ENCODE data around the gene GOT2. TPM values are rescaled to one million over a fixed set of nuclear protein-coding genes. Genes with fewer than 3 reads are reported as not detected.

GOT2 gene
- total RNA-seq, 2 donors from 2014 or later, result 81.8 to 87.7 TPM

DNA sequence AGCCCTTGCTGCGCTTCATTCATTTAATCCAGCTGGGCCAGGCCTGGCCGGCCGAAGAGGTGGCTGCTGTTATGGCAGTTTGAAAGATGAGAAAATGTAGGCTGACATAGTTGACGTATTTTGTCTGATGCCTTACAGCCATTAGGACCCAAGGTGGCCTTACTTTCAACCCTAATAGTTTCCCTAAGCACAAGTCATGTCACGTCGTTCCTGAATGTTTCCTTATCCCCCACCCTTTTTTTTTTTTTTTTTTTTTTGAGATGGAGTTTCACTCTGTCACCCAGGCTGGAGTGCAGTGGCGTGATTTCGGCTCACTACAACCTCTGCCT, 307 bp upstream of the GOT2 start:
- Mint-ChIP-seq H3K4me3 (peak overlapping the region; percentile 99 to 100), H3K4me1 (ENCODE audit: low read depth) (peaks cover 37% of the 10 kb centered on the region), H3K27ac (peak overlapping the region; percentile 86), H3K36me3 (ENCODE audit: insufficient read depth in 2 of 2) (peaks cover 4 to 7% of the 10 kb centered on the region in 2 donors), H3K27me3 (ENCODE audit: low read depth) (no peaks in the 10 kb centered on the region), H3K9me3 (no peaks in the 10 kb centered on the region)
- ATAC-seq (replicated peaks in 1 of 2), result no peak
- no peak for DNase-seq

DNA sequence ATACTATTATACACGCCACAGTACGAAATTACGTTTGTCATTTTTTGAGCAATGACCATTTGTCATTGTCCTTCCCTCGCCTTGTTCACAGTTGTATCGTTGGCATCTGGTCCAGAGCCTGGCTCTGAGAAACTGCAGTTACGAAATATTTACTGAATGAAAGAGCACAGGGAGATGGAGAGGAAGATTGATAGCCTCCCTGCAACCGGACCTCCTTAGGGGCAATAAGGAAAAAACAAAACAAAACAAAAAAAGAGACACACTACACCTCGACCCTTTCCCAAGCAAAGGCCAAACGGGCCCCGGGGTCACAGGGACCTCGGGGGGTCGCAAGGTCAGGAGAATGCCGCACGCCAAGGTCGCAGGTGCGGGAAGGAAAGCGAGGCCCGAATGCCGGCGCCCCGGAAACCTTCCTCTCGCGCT, 857 bp downstream of the GOT2 start:
- ATAC-seq (replicated peaks in 1 of 2) (no peak), DNase-seq (peak in 1 of 2 donors; percentile 2)
- H3K36me3 Mint-ChIP-seq (ENCODE audit: insufficient read depth in 2 of 2), result peaks cover 4 to 7% of the 10 kb centered on the region in 2 donors
- H3K4me1 Mint-ChIP-seq (ENCODE audit: low read depth), result peaks cover 44% of the 10 kb centered on the region
- peak overlapping the region; percentile 94 for H3K27ac Mint-ChIP-seq
- H3K4me3 Mint-ChIP-seq, result peak overlapping the region; percentile 99 to 100
- H3K9me3 Mint-ChIP-seq, result no peaks in the 10 kb centered on the region
- no peaks in the 10 kb centered on the region for H3K27me3 Mint-ChIP-seq (ENCODE audit: low read depth)

DNA sequence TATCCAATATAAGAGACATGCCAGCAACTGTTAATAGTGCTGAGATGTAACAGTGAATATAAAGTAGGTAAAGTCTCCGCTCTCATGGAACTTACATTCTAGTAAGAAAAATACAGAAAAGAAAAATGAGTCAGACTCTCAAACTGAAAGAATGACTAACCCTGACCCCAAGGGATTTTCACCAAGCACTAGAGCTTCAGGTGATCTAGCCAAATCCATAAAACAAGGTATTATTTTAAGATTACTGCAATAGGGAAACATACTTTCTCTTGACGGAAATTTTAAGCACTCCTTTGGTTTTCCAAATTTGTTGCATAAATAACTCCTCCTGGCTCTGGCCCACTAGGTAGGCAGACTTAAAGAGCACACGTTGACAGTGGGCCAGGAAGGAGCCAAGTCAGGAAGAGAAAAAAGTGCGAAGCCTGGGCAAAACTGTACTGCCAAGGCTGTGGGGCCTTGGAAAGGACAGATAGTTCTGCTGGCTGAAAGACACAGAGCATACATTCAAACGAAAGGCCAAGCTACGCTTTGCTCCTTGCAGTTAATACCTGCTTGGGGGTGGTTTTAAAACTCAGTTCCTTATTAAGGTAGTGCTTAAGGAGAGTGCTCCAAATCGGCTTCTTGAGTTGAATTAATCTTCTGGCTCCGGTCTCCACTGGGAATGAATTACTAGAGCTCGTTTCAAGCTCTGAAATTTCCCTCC, 1.4 kb downstream of the GOT2 start:
- Mint-ChIP-seq H3K9me3 (no peaks in the 10 kb centered on the region), H3K27ac (peak overlapping the region; percentile 94), H3K27me3 (ENCODE audit: low read depth) (no peaks in the 10 kb centered on the region), H3K36me3 (ENCODE audit: insufficient read depth in 2 of 2) (peaks cover 4 to 7% of the 10 kb centered on the region in 2 donors), H3K4me3 (peak overlapping the region; percentile 99 to 100), H3K4me1 (ENCODE audit: low read depth) (peaks cover 44% of the 10 kb centered on the region)
- ATAC-seq (replicated peaks in 1 of 2) (peak; percentile 59 to 72), DNase-seq (peak; percentile 7 to 17)

DNA sequence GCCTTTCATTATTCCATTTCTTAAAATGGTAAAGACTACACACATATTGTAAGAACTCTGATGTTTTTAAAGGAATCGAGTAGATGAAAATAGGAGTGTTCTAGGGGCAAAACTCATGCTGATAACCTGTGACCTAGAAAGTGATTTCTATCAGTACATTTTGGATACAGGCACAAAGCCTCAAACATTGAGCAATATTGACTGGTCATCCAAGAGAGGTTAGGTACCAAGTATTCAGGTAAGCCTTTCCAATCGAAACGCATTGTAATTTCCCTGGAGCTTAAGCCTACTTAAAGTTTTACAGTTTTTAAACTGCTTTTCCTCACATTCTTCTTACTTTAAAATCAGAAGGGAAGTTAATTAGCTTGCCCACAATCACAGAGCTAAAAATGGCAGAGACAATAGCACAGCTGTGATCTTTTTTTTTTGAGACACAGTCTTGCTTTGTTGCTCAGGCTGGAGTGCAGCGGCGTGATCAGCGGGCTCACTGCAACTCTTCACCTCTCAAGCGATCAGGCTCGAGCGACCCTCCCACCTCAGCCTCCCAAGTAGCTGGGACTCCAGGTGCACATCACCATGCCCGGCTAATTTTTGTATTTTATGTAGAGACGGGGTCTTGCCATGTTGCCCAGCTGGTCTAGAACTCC, 3.3 kb downstream of the GOT2 start:
- H3K4me1 Mint-ChIP-seq (ENCODE audit: low read depth), result peaks cover 44% of the 10 kb centered on the region
- no peaks in the 10 kb centered on the region for H3K9me3 Mint-ChIP-seq
- H3K27ac Mint-ChIP-seq, result no peak overlapping the region
- ATAC-seq (replicated peaks in 1 of 2), result no peak
- H3K4me3 Mint-ChIP-seq, result peak overlapping the region in 1 of 2 donors; percentile 36
- no peaks in the 10 kb centered on the region for H3K27me3 Mint-ChIP-seq (ENCODE audit: low read depth)
- peaks cover 4 to 7% of the 10 kb centered on the region in 2 donors for H3K36me3 Mint-ChIP-seq (ENCODE audit: insufficient read depth in 2 of 2)
- no peak for DNase-seq

DNA sequence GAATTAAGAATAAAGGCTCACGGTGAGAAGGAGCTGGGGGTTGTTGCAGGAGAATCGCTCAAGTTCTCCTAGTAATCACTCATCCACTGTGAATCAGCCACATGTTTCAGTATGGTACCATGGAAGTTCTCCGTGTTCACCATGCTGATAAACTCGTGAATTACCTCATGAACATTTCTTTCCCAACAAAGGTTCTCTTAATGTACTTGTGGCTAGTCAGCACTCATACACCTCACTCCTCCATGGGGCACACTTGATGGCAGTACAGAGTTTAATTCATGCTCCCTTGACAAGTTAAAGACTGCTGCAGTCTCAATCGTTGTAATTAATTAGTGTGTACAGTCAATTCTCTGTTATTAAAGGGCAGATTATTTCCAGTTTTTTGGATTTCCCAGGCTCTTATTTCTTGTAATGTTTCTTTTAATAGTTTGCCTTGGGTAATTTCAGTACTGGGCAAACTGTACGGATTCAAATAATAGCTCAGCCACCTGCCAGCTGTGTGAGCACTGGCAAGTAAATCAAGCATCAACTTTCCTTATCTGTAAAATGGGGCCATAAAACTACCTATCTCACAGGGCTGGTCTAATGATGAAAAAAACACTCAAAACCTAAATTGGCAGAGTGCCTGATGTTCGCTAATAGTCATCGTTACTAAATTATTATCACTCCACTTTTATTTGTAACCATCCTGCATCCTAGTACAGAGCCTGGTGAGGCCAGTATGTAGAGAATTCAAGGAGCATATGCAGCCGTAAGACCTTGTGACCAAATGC, 6.1 kb downstream of the GOT2 start:
- Mint-ChIP-seq H3K27ac (no peak overlapping the region), H3K4me1 (ENCODE audit: low read depth) (peaks cover 33% of the 10 kb centered on the region), H3K9me3 (no peaks in the 10 kb centered on the region), H3K36me3 (ENCODE audit: insufficient read depth in 2 of 2) (peaks cover 2 to 6% of the 10 kb centered on the region in 2 donors), H3K27me3 (ENCODE audit: low read depth) (no peaks in the 10 kb centered on the region), H3K4me3 (no peak overlapping the region)
- ATAC-seq (replicated peaks in 1 of 2) (no peak), DNase-seq (no peak)

DNA sequence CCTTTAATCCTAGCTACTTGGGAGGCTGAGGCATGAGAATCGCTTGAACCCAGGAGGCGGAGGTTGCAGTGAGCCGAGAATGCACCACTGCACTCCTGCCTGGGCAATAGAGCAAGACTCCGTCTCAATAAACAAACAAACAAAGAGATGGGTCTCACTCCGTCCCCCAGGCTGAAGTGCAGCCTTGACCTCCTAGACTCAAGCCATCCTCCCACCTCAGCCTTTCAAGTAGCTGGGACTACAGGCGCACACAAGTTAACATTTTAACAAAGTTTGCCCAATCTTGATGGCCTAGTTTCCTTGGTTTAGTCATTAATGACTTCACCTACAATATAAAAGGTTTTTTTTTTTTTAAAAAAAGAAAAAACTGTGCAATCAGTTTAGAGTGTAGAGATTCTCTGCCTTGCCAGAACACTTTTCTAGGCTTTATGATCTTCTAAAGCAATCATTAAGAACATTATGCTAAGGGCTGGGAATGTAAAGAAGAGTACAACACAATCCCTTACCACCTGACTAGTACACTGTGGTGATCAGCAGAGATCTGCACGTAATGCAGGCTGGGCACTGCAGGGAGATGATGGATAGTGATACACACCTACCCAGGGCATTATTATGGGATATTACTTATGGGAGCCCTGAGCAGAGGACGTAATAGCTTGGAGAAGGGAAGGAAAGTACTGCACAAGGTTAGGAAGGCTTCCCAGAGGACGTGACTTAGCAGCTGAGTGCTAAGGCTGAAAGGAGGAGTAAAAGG, 6.9 kb downstream of the GOT2 start:
- DNase-seq (no peak), ATAC-seq (replicated peaks in 1 of 2) (no peak)
- Mint-ChIP-seq H3K4me3 (no peak overlapping the region), H3K4me1 (ENCODE audit: low read depth) (peaks cover 26% of the 10 kb centered on the region), H3K36me3 (ENCODE audit: insufficient read depth in 2 of 2) (peaks cover 2 to 4% of the 10 kb centered on the region in 2 donors), H3K27me3 (ENCODE audit: low read depth) (no peaks in the 10 kb centered on the region), H3K27ac (no peak overlapping the region), H3K9me3 (no peaks in the 10 kb centered on the region)

DNA sequence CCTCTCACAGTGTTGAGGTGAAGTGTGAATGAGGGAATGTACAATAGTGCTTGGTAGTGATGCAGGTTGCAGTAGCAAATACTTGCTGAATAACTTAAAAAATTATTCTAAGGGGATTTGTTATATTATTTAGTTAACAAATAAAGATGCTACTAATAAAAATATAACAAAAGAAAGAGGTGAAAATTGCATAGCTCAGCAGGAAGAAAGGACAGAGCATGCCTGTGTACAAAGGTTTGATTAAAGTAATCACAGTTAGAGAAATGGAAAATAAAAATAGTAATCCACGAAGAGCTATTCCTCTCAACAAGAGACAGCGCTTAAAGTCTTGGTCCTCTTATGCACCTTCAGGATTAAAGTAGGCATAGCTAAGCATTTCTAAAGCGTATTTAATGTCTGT, 11.0 kb downstream of the GOT2 start:
- Mint-ChIP-seq H3K9me3 (no peaks in the 10 kb centered on the region), H3K4me3 (no peak overlapping the region), H3K27me3 (ENCODE audit: low read depth) (no peaks in the 10 kb centered on the region), H3K4me1 (ENCODE audit: low read depth) (no peaks in the 10 kb centered on the region), H3K36me3 (ENCODE audit: insufficient read depth in 2 of 2) (peaks cover 2 to 10% of the 10 kb centered on the region in 2 donors), H3K27ac (no peak overlapping the region)
- DNase-seq (no peak), ATAC-seq (replicated peaks in 1 of 2) (no peak)

DNA sequence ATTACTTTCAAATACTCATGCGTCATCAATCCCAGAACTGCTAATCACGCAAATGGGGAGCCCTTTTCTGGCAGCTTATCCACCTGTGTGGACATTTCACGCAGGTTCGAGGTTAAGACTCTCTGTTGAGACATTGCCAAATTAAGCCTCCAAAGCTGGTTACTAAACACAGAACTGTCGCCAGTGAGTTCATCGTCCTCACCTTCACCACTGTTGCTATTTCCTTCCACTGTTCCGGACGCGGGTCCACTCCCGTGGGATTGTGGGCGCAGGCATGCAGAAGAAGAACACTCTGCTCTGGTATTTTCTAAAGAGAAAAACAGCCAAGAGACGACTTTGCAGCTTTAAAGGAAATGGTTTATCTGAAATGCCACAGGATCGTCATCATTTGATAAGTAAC, 16.1 kb downstream of the GOT2 start:
- Mint-ChIP-seq H3K4me3 (no peak overlapping the region), H3K9me3 (no peaks in the 10 kb centered on the region), H3K27ac (no peak overlapping the region), H3K4me1 (ENCODE audit: low read depth) (no peaks in the 10 kb centered on the region), H3K27me3 (ENCODE audit: low read depth) (no peaks in the 10 kb centered on the region), H3K36me3 (ENCODE audit: insufficient read depth in 2 of 2) (peaks cover 4 to 22% of the 10 kb centered on the region in 2 donors)
- ATAC-seq (replicated peaks in 1 of 2) (no peak), DNase-seq (no peak)

DNA sequence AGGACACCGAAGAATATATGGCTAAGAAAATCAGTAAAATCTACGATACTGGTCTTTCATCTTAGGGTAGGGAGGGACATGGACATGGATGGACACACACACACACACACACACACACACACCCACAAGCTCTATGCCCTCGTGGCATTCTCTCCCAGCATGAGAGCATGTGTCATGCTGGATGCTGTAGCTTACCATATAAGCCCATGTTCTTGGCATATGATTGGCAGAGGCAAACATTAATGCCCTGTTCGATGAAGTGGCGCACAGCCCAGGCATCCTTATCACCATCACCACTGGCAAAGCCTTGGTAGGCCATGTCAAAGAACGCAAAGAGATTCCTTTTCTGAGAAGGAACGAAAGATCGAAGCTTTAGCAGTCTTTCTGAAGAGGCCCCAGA, 17.6 kb downstream of the GOT2 start:
- Mint-ChIP-seq H3K27me3 (ENCODE audit: low read depth) (no peaks in the 10 kb centered on the region), H3K9me3 (no peaks in the 10 kb centered on the region), H3K4me1 (ENCODE audit: low read depth) (no peaks in the 10 kb centered on the region), H3K36me3 (ENCODE audit: insufficient read depth in 2 of 2) (peaks cover 4 to 29% of the 10 kb centered on the region in 2 donors), H3K27ac (no peak overlapping the region), H3K4me3 (no peak overlapping the region)
- no peak for DNase-seq
- ATAC-seq (replicated peaks in 1 of 2), result no peak

DNA sequence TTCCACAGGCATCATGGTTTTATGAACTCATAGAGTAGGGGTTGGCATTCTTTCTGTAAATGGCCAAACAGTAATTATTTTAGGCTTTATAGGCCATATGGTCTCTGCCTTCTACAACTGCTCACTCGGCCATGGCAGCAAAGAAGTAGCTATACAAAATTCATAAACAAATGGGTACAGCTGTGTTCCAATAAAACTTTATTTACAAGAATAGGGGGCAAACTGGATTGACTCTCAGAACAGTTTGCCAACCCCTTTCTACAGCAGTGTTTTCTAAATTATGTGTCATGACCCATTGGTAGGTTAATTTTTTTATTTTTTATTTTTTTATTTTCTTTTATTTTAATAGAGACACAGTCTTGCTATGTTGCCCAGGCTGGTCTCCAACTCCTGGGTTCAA, 20.4 kb downstream of the GOT2 start:
- H3K4me1 Mint-ChIP-seq (ENCODE audit: low read depth), result no peaks in the 10 kb centered on the region
- no peaks in the 10 kb centered on the region for H3K9me3 Mint-ChIP-seq
- no peaks in the 10 kb centered on the region for H3K27me3 Mint-ChIP-seq (ENCODE audit: low read depth)
- DNase-seq (no peak), ATAC-seq (replicated peaks in 1 of 2) (no peak)
- H3K4me3 Mint-ChIP-seq, result no peak overlapping the region
- no peak overlapping the region for H3K27ac Mint-ChIP-seq
- peaks cover 4 to 34% of the 10 kb centered on the region in 2 donors for H3K36me3 Mint-ChIP-seq (ENCODE audit: insufficient read depth in 2 of 2)

DNA sequence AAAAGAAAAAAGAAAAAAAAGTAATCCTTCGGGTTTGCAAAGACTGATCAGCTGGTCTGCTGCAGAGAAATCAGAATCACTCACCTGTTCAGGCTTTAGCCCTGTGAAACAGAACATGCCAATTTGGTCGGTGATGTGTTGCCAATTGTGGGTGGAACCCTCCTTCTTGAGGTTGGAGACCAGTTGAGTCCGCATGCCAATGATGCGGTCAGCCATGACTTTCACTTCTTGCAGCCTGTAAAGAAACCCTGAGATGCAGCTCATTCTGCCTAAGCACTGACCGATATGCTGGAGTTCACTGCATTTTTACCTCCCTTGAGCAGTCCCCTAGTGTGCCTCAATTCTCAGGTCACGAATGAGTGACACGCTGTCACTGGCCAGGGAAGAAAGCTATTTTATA, 24.8 kb downstream of the GOT2 start:
- ATAC-seq (replicated peaks in 1 of 2) (no peak), DNase-seq (no peak)
- Mint-ChIP-seq H3K27ac (no peak overlapping the region), H3K4me3 (no peak overlapping the region), H3K4me1 (ENCODE audit: low read depth) (no peaks in the 10 kb centered on the region), H3K9me3 (no peaks in the 10 kb centered on the region), H3K36me3 (ENCODE audit: insufficient read depth in 2 of 2) (peaks cover 3 to 28% of the 10 kb centered on the region in 2 donors), H3K27me3 (ENCODE audit: low read depth) (no peaks in the 10 kb centered on the region)

DNA sequence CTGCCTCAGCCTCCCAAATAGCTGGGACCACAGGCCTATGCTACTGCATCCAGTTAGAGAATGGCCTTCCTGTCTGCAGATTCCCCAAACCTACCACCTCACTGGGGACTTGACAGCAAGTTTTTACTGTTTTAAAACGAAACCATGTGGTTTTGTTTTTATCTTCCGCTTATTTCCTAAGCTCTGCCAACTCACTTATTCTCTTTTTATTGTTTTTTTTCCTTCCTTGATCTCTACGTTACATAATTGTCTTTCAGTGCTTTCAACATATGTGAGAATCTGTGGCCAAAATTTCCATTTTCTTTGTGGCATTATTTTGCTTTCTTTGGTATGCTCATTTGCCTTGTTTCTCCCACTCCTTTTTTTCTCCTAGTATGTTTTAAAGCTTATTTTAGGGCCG, 35.0 kb downstream of the GOT2 start:
- H3K9me3 Mint-ChIP-seq, result no peaks in the 10 kb centered on the region
- no peak for DNase-seq
- ATAC-seq (replicated peaks in 1 of 2), result no peak

DNA sequence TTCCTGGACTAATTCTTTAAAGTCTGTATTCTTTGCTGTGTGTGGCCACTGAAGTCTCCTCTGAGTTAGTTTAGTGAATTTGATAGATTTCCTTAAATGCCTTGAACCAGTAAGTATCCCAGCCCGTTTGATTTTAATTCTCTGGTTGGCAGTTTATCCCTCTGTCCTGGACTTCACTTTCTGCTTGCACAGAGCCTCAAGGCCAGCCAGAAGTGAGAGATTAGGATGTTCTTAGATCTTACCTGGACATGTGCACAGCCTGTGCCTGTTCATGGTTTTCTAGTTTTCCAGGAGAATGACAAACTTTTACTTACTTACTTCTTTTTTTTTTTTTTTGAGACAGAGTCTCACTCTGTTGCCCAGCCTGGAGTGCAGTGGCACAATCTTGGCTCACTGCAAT, 38.7 kb downstream of the GOT2 start:
- Mint-ChIP-seq H3K4me1 (ENCODE audit: low read depth) (no peaks in the 10 kb centered on the region), H3K36me3 (ENCODE audit: insufficient read depth in 2 of 2) (peaks cover 0 to 4% of the 10 kb centered on the region in 2 donors), H3K27ac (no peak overlapping the region), H3K27me3 (ENCODE audit: low read depth) (no peaks in the 10 kb centered on the region), H3K9me3 (peaks cover 0 to 3% of the 10 kb centered on the region in 2 donors), H3K4me3 (no peak overlapping the region)
- no peak for DNase-seq
- no peak for ATAC-seq (replicated peaks in 1 of 2)

More for the DNA sequence above, 35.0 kb downstream of the GOT2 start:
- Mint-ChIP-seq H3K27ac (no peak overlapping the region), H3K4me1 (ENCODE audit: low read depth) (no peaks in the 10 kb centered on the region), H3K27me3 (ENCODE audit: low read depth) (no peaks in the 10 kb centered on the region), H3K4me3 (peak overlapping the region in 1 of 2 donors; percentile 26), H3K36me3 (ENCODE audit: insufficient read depth in 2 of 2) (no peaks in the 10 kb centered on the region)

All from activated T-cell treated with anti-CD3 and anti-CD28 coated beads, Interleukin-2, amount 50 U/mL, for 72 hours (primary cell).